Loucy (cell line): ENCODE measurements around the gene ALAS2.

Source experiments
- CTCF ChIP-seq: fragments of 200-600 bp; sonication (generic); conservative IDR thresholded peaks from 2 replicates; pipeline ENCODE4 v1.5.1; 2014; ENCODE audit warnings: mild to moderate bottlenecking, antibody characterized with exemption, low read length
- EZH2phosphoT487 ChIP-seq: fragments of 200-600 bp; IDR thresholded peaks from 2 replicates; pipeline ENCODE4 v1.6.1; 2018; ENCODE audit warnings: antibody characterized with exemption, mild to moderate bottlenecking, moderate library complexity, borderline replicate concordance

- no peak for TF ChIP-seq CTCF
- TF ChIP-seq EZH2phosphoT487, result no peak
Observed at GRCh38 chrX:55026143-55026542, 4.6 kb downstream of the ALAS2 start.
